ENCODE measurements around the gene C2CD4C.
"Not testable (repeated sequence)": the region's sequence is repeated elsewhere in the genome, so short reads cannot be mapped to it uniquely, and the experiment has no call there.

The C2CD4C gene

DNA sequence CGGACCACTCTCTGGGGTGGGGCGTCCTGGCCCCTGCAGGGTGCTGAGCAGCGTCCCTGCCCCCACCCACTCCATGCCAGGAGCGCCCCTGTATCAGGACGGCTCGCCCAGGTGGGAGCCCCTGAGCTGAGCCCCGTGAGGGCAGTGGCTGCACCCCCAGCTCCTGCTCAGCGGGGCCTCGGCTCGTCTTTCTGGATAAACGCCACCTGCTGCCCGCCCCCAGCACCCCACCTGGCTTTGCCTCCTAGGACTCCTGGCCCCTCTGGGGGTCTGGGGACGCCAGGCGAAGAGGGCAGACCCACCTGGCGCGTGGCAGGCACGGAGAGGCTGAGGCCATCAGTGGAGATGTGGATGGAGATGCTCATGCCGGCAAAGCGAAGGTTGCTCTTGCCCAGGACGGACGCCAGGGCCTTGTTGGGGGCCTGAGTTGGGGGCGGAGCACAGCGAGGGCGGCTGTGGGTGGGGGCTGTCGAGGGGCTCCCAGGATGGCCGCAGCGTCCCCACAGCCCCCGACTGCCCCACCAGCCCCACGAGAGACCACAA lies 29.5 kb upstream of the C2CD4C start:
- DNase-seq, result no peak

DNA sequence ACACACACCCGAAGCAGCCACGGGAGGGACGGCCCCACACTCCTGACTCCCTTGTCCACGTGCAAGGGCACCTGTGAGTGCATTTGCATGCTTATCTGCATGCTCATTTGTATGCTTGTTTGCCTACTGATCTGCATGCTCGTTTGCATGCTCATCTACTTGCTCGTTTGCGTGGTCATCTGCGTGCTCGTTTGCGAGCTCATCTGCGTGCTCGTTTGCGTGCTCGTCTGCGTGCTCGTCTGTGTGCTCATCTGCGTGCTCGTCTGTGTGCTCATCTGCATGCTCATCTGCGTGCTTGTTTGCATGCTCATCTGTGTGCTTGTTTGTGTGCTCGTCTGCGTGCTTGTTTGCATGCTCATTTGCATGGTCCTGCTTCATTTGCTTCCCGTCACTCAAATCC lies 28.1 kb upstream of the C2CD4C start:
- DNase-seq, result no peak

DNA sequence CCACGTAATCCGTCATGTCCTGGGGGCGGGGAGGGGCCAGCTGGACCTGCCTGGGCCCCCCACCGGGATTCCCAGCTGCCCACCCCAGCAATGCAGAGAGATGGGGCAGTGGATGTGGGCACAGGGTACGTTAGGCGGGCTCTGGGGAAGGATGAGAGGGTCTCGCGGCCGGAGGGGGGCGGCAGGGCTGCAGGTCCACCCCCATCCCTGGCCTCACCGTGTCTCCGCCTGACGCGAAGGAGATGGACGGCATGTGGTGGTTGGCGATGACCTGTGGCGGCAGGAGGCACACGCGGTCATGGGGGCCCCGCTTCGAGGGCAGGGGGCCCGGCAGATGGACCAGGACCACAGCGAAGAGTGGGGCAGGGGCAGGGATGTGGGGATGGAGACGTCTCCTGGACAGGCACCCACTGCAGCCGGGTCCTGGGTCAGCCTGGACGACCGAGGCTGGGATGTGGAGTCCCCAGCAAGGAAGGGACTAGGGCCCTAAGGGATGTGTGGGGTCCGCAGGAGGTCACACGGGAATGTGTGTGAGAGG lies 27.5 kb upstream of the C2CD4C start:
- DNase-seq, result no peak

DNA sequence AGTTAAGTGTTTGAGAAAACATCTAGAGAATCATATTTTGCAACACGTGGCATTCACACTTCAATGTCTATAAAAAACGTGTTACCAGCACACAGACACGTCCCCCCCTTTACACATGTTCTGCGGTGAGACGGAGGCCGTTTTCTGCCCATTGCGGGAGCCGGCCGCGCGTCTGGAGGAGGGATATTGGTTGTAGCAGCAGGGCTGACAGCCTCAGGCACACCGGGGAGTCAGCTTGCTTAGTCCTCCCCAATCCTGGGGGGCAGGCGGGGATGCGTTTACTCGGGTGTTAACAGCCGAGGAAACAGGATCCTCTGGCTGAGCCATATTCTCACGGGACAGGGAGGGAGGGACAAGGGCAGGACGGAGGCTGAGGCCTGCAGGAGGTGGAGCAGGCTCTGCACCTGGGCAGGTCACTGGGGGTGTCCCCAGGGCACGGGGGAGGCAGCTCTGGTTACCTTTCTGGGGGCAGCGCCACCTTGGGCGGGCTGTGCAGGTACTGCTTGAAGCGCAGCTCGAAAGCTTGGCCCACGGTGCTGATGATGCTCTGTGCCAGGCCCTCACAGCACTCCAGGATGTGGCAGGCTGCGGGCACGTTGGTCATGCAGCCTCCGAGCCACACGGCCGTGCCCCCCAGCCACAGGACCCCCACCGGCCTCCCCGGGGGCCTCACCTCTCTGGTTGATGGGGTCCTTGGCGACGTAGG lies 26.9 kb upstream of the C2CD4C start:
- no peak for DNase-seq

DNA sequence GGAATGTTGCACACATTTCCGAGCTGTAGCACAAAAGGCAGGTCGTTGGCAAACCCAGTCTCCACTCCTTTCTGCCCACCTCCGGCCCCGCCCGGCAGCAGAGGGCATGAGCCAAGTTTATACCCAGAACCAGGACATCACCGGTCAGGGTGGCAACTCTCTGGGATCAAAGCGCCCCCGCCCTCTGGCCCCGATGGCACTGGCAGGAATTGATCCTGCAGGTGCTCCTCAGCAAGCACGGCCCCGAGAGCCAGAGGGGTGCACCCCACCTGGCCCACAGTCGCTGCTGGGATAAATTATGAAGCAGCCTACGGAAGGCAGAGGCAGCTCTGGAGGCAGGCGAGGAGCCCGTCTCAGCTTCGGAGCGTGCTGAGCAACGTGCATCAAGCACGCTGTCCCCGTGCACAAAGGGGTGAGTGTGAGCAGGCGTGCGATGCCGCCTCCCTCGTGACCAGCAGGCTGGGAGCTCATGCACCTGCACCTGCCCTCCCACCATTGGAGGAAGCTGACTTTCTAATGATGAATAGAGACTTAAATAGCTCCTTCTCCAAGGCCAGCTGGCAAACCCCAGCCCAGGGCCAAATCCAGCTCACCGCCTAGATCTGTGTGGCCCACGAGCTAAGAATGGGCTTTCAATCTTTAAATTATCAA lies 26.2 kb upstream of the C2CD4C start:
- DNase-seq, result no peak

- no peak for DNase-seq
Observed at GRCh38 chr19:434152-434960, 25.4 kb upstream of the C2CD4C start.

DNA sequence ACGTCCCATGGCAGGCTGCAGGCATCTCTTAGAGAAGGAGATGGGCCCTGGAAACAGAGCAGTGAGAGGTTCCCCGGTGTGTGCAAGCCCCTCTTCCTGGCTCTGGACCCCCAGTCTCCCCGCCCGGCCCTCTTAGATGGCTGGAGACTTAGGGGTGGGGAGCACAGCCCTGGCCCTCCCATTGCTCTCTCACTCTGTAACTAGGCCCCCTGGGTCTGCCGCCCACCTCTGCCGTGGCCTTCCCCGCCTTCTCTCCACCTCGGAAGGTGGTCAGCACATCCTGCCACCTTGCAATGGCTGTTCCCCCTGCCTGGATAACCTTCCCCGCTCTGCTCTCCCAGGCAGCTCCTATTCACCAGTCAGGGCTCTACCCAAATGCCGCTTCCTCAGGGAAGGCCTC lies 21.8 kb upstream of the C2CD4C start:
- no peak for DNase-seq

GRCh38 chr19:428149-428548 lies 19.2 kb upstream of the C2CD4C start:
- no peak for DNase-seq

GRCh38 chr19:427675-428074 lies 18.7 kb upstream of the C2CD4C start:
- not testable (repeated sequence) for DNase-seq

DNA sequence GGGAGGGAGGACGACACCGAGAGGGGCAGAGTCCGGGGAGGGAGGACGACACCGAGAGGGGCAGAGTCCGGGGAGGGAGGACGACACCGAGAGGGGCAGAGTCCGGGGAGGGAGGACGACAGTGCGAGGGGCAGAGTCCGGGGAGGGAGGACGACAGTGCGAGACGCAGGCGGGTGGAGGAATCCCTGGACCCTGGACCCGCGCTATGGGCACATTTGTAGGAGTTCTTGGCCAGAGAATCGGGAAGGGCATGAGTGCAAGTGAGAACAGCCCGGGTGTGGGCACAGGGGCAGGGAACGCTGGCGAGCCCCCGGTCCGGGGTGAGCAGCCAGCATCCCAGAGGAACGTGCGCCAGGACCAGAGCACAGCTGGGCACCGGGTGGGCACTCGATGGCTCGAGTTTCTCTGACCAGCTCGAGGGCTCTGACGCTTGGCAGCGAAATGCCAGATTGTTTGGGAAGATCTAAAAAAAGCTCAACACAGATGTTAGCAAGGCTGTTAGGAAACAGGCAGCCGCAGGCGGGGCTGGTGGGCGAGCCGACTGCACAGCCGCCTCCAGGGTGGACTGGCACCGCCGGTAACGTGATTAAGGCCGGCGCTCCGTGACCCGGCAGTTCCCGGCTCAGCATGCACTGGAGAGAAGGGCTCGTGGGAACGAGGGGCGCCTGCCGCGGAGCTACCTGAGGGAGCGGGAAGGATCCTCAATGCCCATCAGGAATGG lies 17.9 kb upstream of the C2CD4C start:
- no peak for DNase-seq

DNA sequence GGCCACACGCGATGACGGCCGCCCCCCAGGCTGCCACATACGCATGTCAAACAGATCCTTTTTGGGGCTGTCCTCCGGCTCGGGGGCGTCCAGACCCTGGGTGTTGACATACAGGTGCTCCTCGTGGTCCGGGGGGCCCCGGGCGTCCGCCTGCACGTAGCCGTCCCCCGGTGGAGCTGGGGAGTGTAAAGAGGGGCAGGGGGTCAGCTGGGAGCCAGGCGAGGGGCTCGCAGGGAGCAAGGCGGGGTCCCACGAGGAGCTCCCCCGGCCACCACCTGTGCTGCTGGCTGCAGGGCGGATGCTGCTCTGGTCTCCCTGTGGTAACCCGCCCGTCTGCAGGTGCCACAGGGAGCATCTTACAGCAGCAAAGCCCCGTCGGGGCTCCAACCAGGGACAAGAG lies 16.1 kb upstream of the C2CD4C start:
- DNase-seq, result no peak

GRCh38 chr19:424546-424945 lies 15.6 kb upstream of the C2CD4C start:
- no peak for DNase-seq

GRCh38 chr19:423691-424466 lies 14.9 kb upstream of the C2CD4C start:
- no peak for DNase-seq

GRCh38 chr19:422917-423226 lies 13.9 kb upstream of the C2CD4C start:
- DNase-seq, result not testable (repeated sequence)

GRCh38 chr19:422213-422916 lies 13.4 kb upstream of the C2CD4C start:
- DNase-seq, result no peak

- DNase-seq, result no peak
Observed at GRCh38 chr19:419721-420515, 11.0 kb upstream of the C2CD4C start.

DNA sequence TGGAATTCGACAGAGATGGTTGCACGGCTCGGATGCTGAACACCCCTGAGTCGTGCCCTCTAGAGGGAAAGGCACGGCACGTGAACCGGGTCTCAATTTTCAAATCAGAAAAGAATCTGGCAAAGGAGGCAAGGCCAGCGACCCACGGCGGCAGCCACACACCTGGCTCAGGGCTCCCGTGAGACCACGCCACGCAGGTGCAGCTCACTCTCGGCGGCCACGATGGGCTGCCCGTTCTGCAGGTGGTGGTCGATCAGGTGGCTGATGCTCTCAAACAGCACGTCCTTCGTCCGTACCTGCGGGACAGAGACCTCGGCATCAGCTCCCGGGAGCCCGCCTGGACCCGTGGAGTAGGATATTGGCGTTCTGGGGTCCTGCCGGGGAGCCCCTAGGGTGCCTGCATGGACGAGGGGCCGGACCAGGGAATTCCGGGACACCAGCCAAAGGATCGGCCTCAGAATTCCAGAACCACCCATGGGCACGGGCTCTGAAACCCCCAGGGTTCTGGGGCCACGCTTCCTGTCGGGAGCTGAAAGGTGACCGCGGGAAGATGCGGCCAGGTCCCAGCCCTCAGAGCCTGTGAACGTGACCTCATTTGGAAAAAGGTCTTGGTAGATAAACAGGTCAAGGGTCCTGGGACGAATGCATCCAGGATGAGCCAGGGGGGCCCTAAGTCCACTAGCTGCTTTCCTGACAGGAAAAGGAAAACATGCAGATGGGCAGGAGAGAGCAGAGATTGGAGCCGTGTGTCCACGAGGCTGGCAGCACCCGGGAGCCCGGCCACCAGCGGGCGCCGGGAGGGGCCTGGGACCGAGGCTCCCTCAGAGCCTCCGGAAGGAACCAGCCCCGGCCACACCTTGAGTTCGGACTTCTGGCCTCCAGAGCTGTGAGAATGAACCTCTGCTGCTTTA lies 10.1 kb upstream of the C2CD4C start:
- DNase-seq, result peak; percentile 45

DNA sequence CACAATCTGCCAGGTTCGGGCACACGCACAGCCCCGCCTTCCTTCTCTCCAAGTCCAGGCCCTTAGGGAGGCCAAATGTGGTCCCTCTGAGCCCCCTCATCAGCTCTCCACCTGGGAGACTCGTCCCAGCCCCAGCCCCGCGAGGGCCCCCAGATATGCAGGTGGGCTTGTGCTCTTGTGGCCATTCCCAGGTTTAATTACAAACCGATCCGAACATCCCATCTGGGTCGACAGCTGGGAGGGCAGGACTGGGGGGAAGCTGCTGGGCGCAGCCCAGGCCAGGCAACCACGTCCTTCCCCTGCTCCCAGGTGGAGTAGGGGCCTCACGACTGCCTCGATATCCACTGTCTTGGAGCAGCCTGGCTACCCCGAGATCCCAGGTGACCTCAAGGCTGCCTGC lies 7.5 kb upstream of the C2CD4C start:
- DNase-seq, result no peak

DNA sequence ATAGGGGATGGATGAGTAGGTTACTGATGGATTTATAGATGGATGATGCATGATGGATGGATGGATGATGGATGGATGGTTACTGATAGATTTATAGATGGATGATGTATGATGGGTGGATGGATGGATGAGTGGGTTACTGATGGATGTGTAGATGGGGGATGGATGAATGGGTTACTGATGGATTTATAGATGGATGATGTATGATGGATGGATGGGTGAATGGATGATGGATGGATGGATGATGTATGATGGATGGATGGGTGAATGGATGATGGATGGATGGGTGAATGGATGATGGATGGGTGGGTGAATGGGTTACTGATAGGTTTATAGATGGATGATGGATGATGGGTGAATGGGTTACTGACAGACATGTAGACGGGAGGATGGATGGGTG lies 6.3 kb upstream of the C2CD4C start:
- no peak for DNase-seq

Measured in islet precursor cell (in vitro differentiated cells).